Testis (tissue), 3 donors: ENCODE data around the gene KREMEN2. TPM values are rescaled to one million over a fixed set of nuclear protein-coding genes. Genes with fewer than 3 reads are reported as not detected.

Source experiments
- DNase-seq: peaks from one replicate; pipeline ENCODE4 v3.0.0-alpha.2; 2019
- H3K27ac ChIP-seq, 2 donors: fragments of 200-600 bp; sonication (generic); one replicate each; pipeline ENCODE4 v1.5.1; 2019
- H3K27me3 ChIP-seq: fragments of 200-600 bp; sonication (generic); one replicate; pipeline ENCODE4 v1.5.1; 2019
- H3K36me3 ChIP-seq: fragments of 200-600 bp; sonication (generic); one replicate; pipeline ENCODE4 v1.5.1; 2017; ENCODE audit warnings: low read depth; ENCODE audit errors: missing control alignments
- H3K4me1 ChIP-seq: fragments of 200-600 bp; sonication (generic); one replicate; pipeline ENCODE4 v1.5.1; 2019
- H3K4me3 ChIP-seq, 2 donors: fragments of 200-600 bp; sonication (generic); one replicate each; pipeline ENCODE4 v1.5.1; 2017 to 2019
- H3K9me3 ChIP-seq: fragments of 200-600 bp; sonication (generic); one replicate; pipeline ENCODE4 v1.5.1; 2017
- POLR2A ChIP-seq: fragments of 450-650 bp; IDR thresholded peaks from one replicate; pipeline ENCODE4 v1.6.1; 2017; ENCODE audit warnings: antibody characterized with exemption, mild to moderate bottlenecking, moderate library complexity
- WGBS, 2 donors: methylation state at CpG; one replicate each; pipeline ENCODE4 v1.1.5; 2018; 5-methylcytosine and 5-hydroxymethylcytosine counted together
- intact Hi-C: fragments of 100-400 bp; cut with DNase I; formaldehyde crosslinking; loops from one replicate; pipeline ENCODE4 v1.15.1; 2023; ENCODE audit warnings: low total_unique reads
- polyA plus RNA-seq: library from polyadenylated mRNA; stranded (reverse); fragments of 350-450 nt; fragmentation: Illumina TruSeq; extraction: RNeasy Lipid Tissue Mini Kit (QIAGEN cat#74804); gene quantifications from one replicate; pipeline ENCODE4 v1.2.3, GENCODE V29; 2014; ENCODE audit warnings: low read depth, low replicate concordance; ENCODE audit not compliant: insufficient read depth
- total RNA-seq, 2 donors: library from RNA; depleted of rRNA; stranded (reverse); fragments of >200 nt; gene quantifications; one replicate each; pipeline ENCODE4 v1.2.3, GENCODE V29; 2016
- TF ChIP-seq, protein P1 (sequence below), 3 experiments: fragments of 450-650 bp in 2 of 3; fragments of 200-600 bp in 1 of 3; sonication (generic) in 1 of 3; IDR thresholded peaks; one replicate each; pipeline ENCODE4 v1.5.1; 2016 to 2019; ENCODE audit warnings: antibody characterized with exemption in 3 of 3, mild to moderate bottlenecking in 2 of 3, moderate library complexity in 1 of 3

The KREMEN2 gene
- total and polyA plus RNA-seq, 3 donors from 2014 or later, result 0.86 to 1.7 (median 1.7) TPM

DNA sequence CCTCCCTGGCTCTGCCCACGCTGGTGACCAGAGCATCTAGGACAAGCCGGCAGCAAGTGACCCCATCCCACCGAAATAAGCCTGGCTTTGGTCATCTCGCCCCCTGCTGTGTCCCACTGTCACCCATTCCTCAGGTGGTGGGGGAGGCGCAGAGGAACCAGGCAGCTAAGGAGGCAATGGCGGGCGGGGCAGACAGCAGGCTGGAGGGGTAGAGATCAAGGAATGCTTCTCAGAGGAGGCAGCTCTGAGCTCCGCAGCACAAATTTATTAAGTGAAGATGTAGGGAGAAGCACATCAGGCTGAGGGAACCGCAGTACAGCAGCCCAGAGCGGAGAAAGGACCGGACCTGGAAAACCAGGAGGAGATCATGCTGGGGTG is 7.5 kb upstream of the KREMEN2 start:
- Histone ChIP-seq H3K36me3 (no peaks in the 10 kb centered on the region), H3K4me1 (no peaks in the 10 kb centered on the region), H3K27me3 (no peaks in the 10 kb centered on the region), H3K9me3 (no peaks in the 10 kb centered on the region), H3K27ac (no peak overlapping the region), H3K4me3 (no peak overlapping the region)
- no peak for DNase-seq
- 88 to 91% methylated on average over 10 to 11 of the region's 11 CpGs for WGBS, 2 donors
- intact Hi-C loops, result no loop called here
- TF ChIP-seq POLR2A, result no peak
- TF ChIP-seq, protein P1, sequence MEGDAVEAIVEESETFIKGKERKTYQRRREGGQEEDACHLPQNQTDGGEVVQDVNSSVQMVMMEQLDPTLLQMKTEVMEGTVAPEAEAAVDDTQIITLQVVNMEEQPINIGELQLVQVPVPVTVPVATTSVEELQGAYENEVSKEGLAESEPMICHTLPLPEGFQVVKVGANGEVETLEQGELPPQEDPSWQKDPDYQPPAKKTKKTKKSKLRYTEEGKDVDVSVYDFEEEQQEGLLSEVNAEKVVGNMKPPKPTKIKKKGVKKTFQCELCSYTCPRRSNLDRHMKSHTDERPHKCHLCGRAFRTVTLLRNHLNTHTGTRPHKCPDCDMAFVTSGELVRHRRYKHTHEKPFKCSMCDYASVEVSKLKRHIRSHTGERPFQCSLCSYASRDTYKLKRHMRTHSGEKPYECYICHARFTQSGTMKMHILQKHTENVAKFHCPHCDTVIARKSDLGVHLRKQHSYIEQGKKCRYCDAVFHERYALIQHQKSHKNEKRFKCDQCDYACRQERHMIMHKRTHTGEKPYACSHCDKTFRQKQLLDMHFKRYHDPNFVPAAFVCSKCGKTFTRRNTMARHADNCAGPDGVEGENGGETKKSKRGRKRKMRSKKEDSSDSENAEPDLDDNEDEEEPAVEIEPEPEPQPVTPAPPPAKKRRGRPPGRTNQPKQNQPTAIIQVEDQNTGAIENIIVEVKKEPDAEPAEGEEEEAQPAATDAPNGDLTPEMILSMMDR (IDR thresholded peaks at IDR 0.05), result no peak

DNA sequence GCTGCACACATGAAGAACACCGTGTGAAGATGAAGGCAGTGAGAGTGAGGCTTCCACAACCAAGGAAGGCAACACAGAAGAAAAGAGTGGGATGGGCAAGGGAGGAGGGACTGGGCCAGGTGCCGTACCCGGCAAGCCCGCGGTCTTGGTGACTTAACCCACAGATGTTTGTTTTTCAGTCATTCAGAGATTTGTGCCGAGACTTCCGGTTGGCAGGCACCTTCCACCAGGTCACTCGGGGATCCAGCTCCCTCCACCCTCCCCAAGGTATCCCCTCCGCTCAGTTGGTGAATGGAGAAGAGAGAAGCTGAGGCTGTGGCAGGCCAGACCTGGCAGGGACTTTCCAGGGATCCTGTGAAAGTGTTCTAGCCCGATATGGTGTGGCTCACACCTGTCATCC is 4.9 kb upstream of the KREMEN2 start:
- Histone ChIP-seq H3K9me3 (no peaks in the 10 kb centered on the region), H3K4me3 (no peak overlapping the region), H3K36me3 (no peaks in the 10 kb centered on the region), H3K4me1 (peaks cover 14% of the 10 kb centered on the region), H3K27ac (no peak overlapping the region), H3K27me3 (no peaks in the 10 kb centered on the region)
- no peak for DNase-seq
- no peak for TF ChIP-seq POLR2A
- TF ChIP-seq, protein P1 (IDR thresholded peaks at IDR 0.05), result no peak
- intact Hi-C loops, result no loop called here
- WGBS, 2 donors, result 77 to 86% methylated on average over 10 of the region's 10 CpGs

DNA sequence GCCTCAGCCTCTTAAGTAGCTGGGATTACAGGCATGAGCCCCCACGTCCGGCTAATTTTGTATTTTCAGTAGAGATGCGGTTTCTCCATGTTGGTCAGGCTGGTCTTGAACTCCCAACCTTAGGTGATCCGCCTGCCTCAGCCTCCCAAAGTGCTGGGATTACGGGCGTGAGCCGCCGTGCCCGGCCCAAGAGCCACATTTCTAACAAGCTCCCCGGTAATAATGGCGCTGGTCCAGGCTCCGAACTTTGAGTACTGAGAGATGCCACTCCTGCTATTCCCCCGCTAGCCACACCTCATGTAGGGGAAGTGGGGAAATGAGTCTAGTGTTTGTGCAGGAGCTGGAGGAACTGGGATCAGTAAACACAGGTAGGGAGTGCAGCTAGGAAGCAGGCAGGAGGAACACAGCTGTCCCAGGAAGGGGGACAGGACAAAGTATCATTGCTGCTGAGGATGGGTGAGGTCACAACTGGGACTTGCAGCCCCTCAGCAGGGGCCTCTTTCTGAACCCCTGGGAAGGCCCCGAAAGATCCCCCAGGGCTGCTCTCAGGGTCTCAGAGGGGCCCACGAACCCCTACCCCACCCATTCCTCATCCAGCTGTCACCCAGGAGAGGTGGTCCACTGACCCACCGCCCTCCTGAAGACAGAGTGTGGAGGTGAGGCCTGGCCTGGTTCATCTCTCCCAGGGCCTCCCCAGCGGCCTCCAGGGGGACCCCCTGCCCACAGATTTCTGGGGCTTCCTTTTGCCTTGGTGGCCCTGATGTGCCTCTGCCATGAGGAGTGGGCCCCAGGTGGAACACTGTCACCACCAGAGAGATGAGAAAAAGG is 3.7 kb upstream of the KREMEN2 start:
- 81 to 89% methylated on average over 16 to 17 of the region's 17 CpGs for WGBS, 2 donors
- no peak overlapping the region for H3K4me3 ChIP-seq
- no peaks in the 10 kb centered on the region for H3K9me3 ChIP-seq
- TF ChIP-seq, protein P1 (IDR thresholded peaks at IDR 0.05), result no peak
- TF ChIP-seq POLR2A, result no peak
- H3K27me3 ChIP-seq, result no peaks in the 10 kb centered on the region
- no peak overlapping the region for H3K27ac ChIP-seq
- no peak for DNase-seq
- peaks cover 19% of the 10 kb centered on the region for H3K4me1 ChIP-seq
- no peaks in the 10 kb centered on the region for H3K36me3 ChIP-seq
- intact Hi-C loops, result no loop called here

DNA sequence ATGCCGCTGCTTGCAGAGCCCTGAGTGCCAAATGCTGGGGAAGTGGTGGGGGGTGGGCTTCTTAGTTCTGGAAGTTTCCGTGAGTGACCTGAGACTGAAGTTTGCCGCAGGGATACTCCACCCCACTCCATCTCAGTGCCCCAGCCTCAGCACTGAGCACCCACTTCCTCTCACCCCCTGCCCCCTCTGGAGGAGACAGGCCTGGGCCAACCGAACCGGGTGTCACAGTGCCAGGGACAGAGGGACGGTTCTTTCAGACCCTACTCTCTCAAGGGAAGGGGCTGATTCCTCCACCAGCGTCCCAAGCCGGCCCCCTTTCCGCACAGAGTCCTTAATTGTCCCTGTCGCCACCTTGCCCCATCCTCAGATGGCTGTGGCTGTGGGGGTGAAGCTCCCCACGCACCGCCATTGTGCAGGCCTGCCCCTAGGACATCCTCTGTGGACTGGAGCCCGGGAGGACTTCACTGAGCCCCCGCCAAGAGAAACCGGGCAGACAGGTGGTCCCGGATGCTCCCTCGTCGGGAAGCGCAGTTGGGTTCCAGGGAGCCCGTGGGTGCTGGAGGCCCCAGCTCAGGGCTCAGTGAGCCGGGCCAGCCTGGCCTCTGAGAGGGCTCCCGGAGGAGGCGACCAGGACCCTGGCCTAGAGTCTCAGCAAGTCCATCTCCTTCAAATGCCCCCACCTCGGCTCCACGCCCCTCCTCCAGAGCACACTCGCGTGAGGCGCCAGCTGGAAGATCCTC is 1.6 kb upstream of the KREMEN2 start:
- WGBS, 2 donors, result 19 to 22% methylated on average over 8 to 27 of the region's 28 CpGs
- Histone ChIP-seq H3K36me3 (no peaks in the 10 kb centered on the region), H3K4me1 (peaks cover 19% of the 10 kb centered on the region), H3K27ac (no peak overlapping the region), H3K9me3 (no peaks in the 10 kb centered on the region), H3K27me3 (no peaks in the 10 kb centered on the region), H3K4me3 (no peak overlapping the region)
- TF ChIP-seq, protein P1 (IDR thresholded peaks at IDR 0.05), result no peak
- no peak for TF ChIP-seq POLR2A
- no peak for DNase-seq
- intact Hi-C loops, result no loop called here
